ENCODE results near the gene PRDM16. TPM values are rescaled to one million over a fixed set of nuclear protein-coding genes. Genes with fewer than 3 reads are reported as not detected.

Gene PRDM16
- total and polyA plus RNA-seq, 2 experiments from 2014 or later: 41.8 to 55.8 TPM

GRCh38 chr1:3230553-3230952 lies 161.6 kb downstream of the PRDM16 start:
- Histone ChIP-seq H3K27ac (no peak overlapping the region), H3K9me3 (ENCODE audit: low read depth) (no peaks in the 10 kb centered on the region), H3K4me3 (no peak overlapping the region), H3K4me1 (ENCODE audit: low read depth) (peaks cover 22% of the 10 kb centered on the region), H3K36me3 (no peaks in the 10 kb centered on the region), H3K27me3 (no peaks in the 10 kb centered on the region)
- no peak for TF ChIP-seq CTCF (IDR thresholded peaks at IDR 0.05; ENCODE audit: low read depth, low read length)
- DNase-seq (ENCODE audit: low read depth in 1 of 2, low spot score in 1 of 2): no peak

GRCh38 chr1:3231245-3231644 lies 162.2 kb downstream of the PRDM16 start:
- no peaks in the 10 kb centered on the region for H3K9me3 ChIP-seq (ENCODE audit: low read depth)
- H3K27me3 ChIP-seq: no peaks in the 10 kb centered on the region
- no peak for DNase-seq (ENCODE audit: low read depth in 1 of 2, low spot score in 1 of 2)
- TF ChIP-seq CTCF (IDR thresholded peaks at IDR 0.05; ENCODE audit: low read depth, low read length): no peak
- no peak overlapping the region for H3K4me3 ChIP-seq
- peaks cover 28% of the 10 kb centered on the region for H3K4me1 ChIP-seq (ENCODE audit: low read depth)
- H3K27ac ChIP-seq: no peak overlapping the region
- no peaks in the 10 kb centered on the region for H3K36me3 ChIP-seq

- Histone ChIP-seq H3K36me3 (no peaks in the 10 kb centered on the region), H3K27me3 (no peaks in the 10 kb centered on the region), H3K4me1 (ENCODE audit: low read depth) (peaks cover 28% of the 10 kb centered on the region), H3K4me3 (no peak overlapping the region), H3K9me3 (ENCODE audit: low read depth) (no peaks in the 10 kb centered on the region), H3K27ac (no peak overlapping the region)
- TF ChIP-seq CTCF (IDR thresholded peaks at IDR 0.05; ENCODE audit: low read depth, low read length): no peak
- no peak for DNase-seq (ENCODE audit: low read depth in 1 of 2, low spot score in 1 of 2)
These were observed 162.8 kb downstream of the PRDM16 start for GRCh38 chr1:3231826-3232225.

GRCh38 chr1:3233031-3233430 lies 164.0 kb downstream of the PRDM16 start:
- peaks cover 28% of the 10 kb centered on the region for H3K4me1 ChIP-seq (ENCODE audit: low read depth)
- no peaks in the 10 kb centered on the region for H3K9me3 ChIP-seq (ENCODE audit: low read depth)
- no peak for TF ChIP-seq CTCF (IDR thresholded peaks at IDR 0.05; ENCODE audit: low read depth, low read length)
- no peak overlapping the region for H3K4me3 ChIP-seq
- no peak for DNase-seq (ENCODE audit: low read depth in 1 of 2, low spot score in 1 of 2)
- no peak overlapping the region for H3K27ac ChIP-seq
- no peaks in the 10 kb centered on the region for H3K27me3 ChIP-seq
- no peaks in the 10 kb centered on the region for H3K36me3 ChIP-seq

- no peak overlapping the region for H3K4me3 ChIP-seq
- H3K4me1 ChIP-seq (ENCODE audit: low read depth): peaks cover 28% of the 10 kb centered on the region
- no peaks in the 10 kb centered on the region for H3K27me3 ChIP-seq
These were observed 164.5 kb downstream of the PRDM16 start for GRCh38 chr1:3233551-3233950.

More at GRCh38 chr1:3233551-3233950, 164.5 kb downstream of the PRDM16 start:
- no peak for TF ChIP-seq CTCF (IDR thresholded peaks at IDR 0.05; ENCODE audit: low read depth, low read length)
- Histone ChIP-seq H3K36me3 (no peaks in the 10 kb centered on the region), H3K27ac (no peak overlapping the region), H3K9me3 (ENCODE audit: low read depth) (no peaks in the 10 kb centered on the region)
- no peak for DNase-seq (ENCODE audit: low read depth in 1 of 2, low spot score in 1 of 2)

All from cardiac muscle cell (in vitro differentiated cells and primary cell).